ENCODE data around the gene FGF10. TPM values are rescaled to one million over a fixed set of nuclear protein-coding genes. Genes with fewer than 3 reads are reported as not detected.

The FGF10 gene
- total RNA-seq (2013), result not detected
- polyA plus RNA-seq, result not detected
- not detected in 2 replicates for polyA minus RNA-seq
- 0 to 1.0 (median 0.06) reads per million in 11 experiments for total RNA-seq

DNA sequence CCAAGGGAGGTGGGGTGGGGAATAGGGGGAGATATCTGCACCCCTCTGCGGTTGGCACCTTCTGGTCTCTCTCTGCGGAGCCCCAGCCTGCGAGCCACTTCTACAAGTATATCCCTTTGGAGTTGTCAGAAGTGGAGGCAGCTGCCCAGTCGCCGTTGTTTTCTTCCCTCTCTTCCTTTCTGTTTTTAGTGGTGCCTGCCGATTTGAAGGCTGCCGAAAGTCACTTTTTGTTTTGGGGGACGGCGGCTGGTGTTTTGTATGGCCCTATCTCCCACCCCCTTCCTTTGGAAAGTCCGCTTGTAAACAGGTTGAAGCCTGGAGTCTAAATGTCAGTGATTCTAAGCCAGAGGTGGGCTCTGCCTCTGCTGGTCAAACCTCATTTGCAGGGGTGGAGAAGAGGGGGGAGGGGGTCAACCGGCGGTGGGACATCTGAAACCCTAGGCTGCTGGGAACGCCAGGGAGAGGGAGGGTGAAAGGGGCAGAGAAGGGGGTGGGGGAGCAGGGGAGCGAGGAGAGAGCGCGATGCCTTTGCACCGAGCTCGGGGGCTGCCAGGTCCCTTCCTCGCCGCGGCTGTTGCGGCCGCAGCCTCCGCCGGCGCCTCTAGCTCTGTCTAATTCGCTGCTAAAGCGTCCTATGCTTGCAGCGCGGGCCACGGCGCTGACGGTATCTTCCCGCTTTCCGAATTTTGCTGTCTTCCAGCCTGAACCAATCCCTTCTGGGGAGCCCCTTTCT lies at the start of gene FGF10:
FGF10 (minus strand) TSS at position 331 of the 733 bp plus-strand sequence. CDS start 738 bp downstream, outside the sequence.
- Mint-ChIP-seq H3K27ac (no peak within 1 kb of the TSS), H3K36me3 (peaks cover 0 to 2% of the 10 kb centered on the region in 2 donors), H3K27me3 (ENCODE audit: low read depth in 3 of 3) (peaks cover 42 to 50% (median 44%) of the 10 kb centered on the region in 3 donors), H3K9me3 (peaks cover 7 to 26% (median 20%) of the 10 kb centered on the region in 7 donors), H3K4me3 (peak within 1 kb of the TSS; percentile 59 to 87), H3K4me1 (peaks cover 18% of the 10 kb centered on the region)
- no peaks in the 10 kb centered on the region for H3K36me3 ChIP-seq (replicated peaks in 1 of 2; ENCODE audit: control insufficient read depth in 1 of 2, insufficient read depth in 2 of 2, low read length in 2 of 2)
- no peak within 1 kb of the TSS for H3K4me3 ChIP-seq (replicated peaks in 1 of 3; ENCODE audit: low read depth in 2 of 3, low read length in 3 of 3)
- no peaks in the 10 kb centered on the region for H4K20me1 ChIP-seq (ENCODE audit: insufficient read depth, low read length)
- no peak for DNase-seq
- no peak within 1 kb of the TSS for H3K27ac ChIP-seq (ENCODE audit: low read depth in 1 of 2, low read length in 2 of 2)
- TF ChIP-seq, protein P1, sequence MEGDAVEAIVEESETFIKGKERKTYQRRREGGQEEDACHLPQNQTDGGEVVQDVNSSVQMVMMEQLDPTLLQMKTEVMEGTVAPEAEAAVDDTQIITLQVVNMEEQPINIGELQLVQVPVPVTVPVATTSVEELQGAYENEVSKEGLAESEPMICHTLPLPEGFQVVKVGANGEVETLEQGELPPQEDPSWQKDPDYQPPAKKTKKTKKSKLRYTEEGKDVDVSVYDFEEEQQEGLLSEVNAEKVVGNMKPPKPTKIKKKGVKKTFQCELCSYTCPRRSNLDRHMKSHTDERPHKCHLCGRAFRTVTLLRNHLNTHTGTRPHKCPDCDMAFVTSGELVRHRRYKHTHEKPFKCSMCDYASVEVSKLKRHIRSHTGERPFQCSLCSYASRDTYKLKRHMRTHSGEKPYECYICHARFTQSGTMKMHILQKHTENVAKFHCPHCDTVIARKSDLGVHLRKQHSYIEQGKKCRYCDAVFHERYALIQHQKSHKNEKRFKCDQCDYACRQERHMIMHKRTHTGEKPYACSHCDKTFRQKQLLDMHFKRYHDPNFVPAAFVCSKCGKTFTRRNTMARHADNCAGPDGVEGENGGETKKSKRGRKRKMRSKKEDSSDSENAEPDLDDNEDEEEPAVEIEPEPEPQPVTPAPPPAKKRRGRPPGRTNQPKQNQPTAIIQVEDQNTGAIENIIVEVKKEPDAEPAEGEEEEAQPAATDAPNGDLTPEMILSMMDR (IDR thresholded peaks at IDR 0.05), result no peak
- H3K4me2 ChIP-seq (replicated peaks; ENCODE audit: extremely low read depth, low read length, poor library complexity, severe bottlenecking), result peak within 1 kb of the TSS; percentile 18
- H3K9ac ChIP-seq (ENCODE audit: insufficient read depth, low read length, poor library complexity, severe bottlenecking), result no peak within 1 kb of the TSS
- H3K27me3 ChIP-seq (ENCODE audit: control insufficient read depth in 2 of 2, insufficient read depth in 2 of 2, low read length in 2 of 2), result peaks cover 42 to 51% of the 10 kb centered on the region in 2 donors
- no peak within 1 kb of the TSS for H2AFZ ChIP-seq (ENCODE audit: insufficient read depth, low read depth, low read length, poor library complexity, severe bottlenecking)
- no peaks in the 10 kb centered on the region for H3K79me2 ChIP-seq (ENCODE audit: insufficient read depth, low read length)
- 2% methylated on average over 23 of the region's 35 CpGs for WGBS (ENCODE audit: insufficient coverage)
- intact Hi-C loops (cut with micrococcal nuclease), result no loop called here
- peaks cover 4 to 31% of the 10 kb centered on the region in 2 donors for H3K9me3 ChIP-seq (replicated peaks in 1 of 2; ENCODE audit: control insufficient read depth in 1 of 2, insufficient read depth in 1 of 2, low read length in 2 of 2)
- peaks cover 0 to 5% of the 10 kb centered on the region in 2 donors for H3K4me1 ChIP-seq (ENCODE audit: control insufficient read depth in 1 of 2, insufficient read depth in 2 of 2, low read length in 2 of 2)

DNA sequence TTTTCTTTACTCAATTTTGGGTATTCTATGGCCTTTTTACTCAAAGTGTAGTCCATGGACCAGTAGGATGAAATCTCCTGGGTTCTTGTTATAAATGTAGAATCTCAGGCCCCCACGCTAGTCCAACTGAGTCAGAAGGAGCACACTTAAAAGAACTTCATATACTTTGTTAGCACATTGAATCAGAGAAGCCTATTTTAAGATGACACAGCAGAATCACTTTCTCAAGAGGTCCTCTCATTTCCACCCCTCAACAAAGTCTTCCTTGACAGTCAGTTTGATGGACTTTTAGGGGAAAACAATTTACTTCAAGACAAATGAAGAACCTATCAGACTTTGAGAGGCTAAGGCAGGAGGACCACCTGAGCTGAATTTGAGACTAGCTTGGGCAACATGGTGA lies 37.7 kb upstream of the FGF10 start:
- TF ChIP-seq, protein P1 (IDR thresholded peaks at IDR 0.05), result no peak
- no peak overlapping the region for H3K27ac Mint-ChIP-seq
- H3K4me3 Mint-ChIP-seq, result no peak overlapping the region
- Histone ChIP-seq H3K9ac (ENCODE audit: insufficient read depth, low read length, poor library complexity, severe bottlenecking) (no peak overlapping the region), H4K20me1 (ENCODE audit: insufficient read depth, low read length) (no peaks in the 10 kb centered on the region), H3K9me3 (replicated peaks in 1 of 2; ENCODE audit: control insufficient read depth in 1 of 2, insufficient read depth in 1 of 2, low read length in 2 of 2) (no peaks in the 10 kb centered on the region), H3K27ac (ENCODE audit: low read depth in 1 of 2, low read length in 2 of 2) (no peak overlapping the region), H3K79me2 (ENCODE audit: insufficient read depth, low read length) (no peaks in the 10 kb centered on the region), H3K27me3 (ENCODE audit: control insufficient read depth in 2 of 2, insufficient read depth in 2 of 2, low read length in 2 of 2) (no peaks in the 10 kb centered on the region), H3K4me1 (ENCODE audit: control insufficient read depth in 1 of 2, insufficient read depth in 2 of 2, low read length in 2 of 2) (no peaks in the 10 kb centered on the region), H3K36me3 (replicated peaks in 1 of 2; ENCODE audit: control insufficient read depth in 1 of 2, insufficient read depth in 2 of 2, low read length in 2 of 2) (no peaks in the 10 kb centered on the region), H3K4me2 (replicated peaks; ENCODE audit: extremely low read depth, low read length, poor library complexity, severe bottlenecking) (no peak overlapping the region), H2AFZ (ENCODE audit: insufficient read depth, low read depth, low read length, poor library complexity, severe bottlenecking) (no peak overlapping the region), H3K4me3 (replicated peaks in 1 of 3; ENCODE audit: low read depth in 2 of 3, low read length in 3 of 3) (no peak overlapping the region)
- H3K4me1 Mint-ChIP-seq, result no peaks in the 10 kb centered on the region
- H3K36me3 Mint-ChIP-seq, result no peaks in the 10 kb centered on the region
- no peaks in the 10 kb centered on the region for H3K27me3 Mint-ChIP-seq (ENCODE audit: low read depth in 3 of 3)
- no peak for DNase-seq
- intact Hi-C loops (cut with micrococcal nuclease), result no loop called here
- H3K9me3 Mint-ChIP-seq, result peaks cover 0 to 6% (median 2%) of the 10 kb centered on the region in 7 donors
- 100% methylated on average over 1 of the region's 1 CpG for WGBS (ENCODE audit: insufficient coverage)
